Measurements from ENCODE around the gene PLCH2.

PLCH2 gene

DNA sequence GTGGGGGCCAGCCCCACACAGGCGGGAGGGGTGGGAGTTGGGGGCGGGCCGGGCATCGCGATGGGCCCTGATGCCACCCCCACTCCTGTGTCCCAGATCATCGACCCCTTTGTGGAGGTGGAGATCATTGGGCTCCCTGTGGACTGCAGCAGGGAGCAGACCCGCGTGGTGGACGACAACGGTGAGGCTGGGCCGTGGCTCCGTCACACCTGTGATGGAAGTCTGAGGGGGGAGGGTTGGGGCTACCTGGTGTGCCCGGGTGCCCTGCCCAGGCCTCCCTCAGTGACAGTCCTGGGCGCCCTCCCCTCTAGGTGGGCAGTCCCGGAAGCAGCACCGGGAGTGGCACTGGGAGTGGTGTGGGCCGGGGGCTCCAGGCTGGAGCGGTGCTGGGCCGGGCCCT is 22.6 kb downstream of the PLCH2 start:
- H3F3A ChIP-seq (ENCODE audit: low read depth), result no peaks in the 10 kb centered on the region
- no peak overlapping the region for H3K4me2 ChIP-seq (ENCODE audit: low read depth, low read length, poor library complexity, severe bottlenecking)
- H3K79me2 ChIP-seq (ENCODE audit: insufficient read depth, low read length), result no peaks in the 10 kb centered on the region
- H3K4me3 ChIP-seq (ENCODE audit: low read length, poor library complexity, severe bottlenecking), result no peak overlapping the region
- H3K4me1 ChIP-seq (ENCODE audit: insufficient read depth, low read length, poor library complexity, severe bottlenecking), result peaks cover 44% of the 10 kb centered on the region
- H3K27me3 ChIP-seq (ENCODE audit: insufficient read depth, low read length, poor library complexity, severe bottlenecking), result no peaks in the 10 kb centered on the region
- no peaks in the 10 kb centered on the region for H3K36me3 ChIP-seq (ENCODE audit: insufficient read depth, low read length)
- TF ChIP-seq, protein P1, sequence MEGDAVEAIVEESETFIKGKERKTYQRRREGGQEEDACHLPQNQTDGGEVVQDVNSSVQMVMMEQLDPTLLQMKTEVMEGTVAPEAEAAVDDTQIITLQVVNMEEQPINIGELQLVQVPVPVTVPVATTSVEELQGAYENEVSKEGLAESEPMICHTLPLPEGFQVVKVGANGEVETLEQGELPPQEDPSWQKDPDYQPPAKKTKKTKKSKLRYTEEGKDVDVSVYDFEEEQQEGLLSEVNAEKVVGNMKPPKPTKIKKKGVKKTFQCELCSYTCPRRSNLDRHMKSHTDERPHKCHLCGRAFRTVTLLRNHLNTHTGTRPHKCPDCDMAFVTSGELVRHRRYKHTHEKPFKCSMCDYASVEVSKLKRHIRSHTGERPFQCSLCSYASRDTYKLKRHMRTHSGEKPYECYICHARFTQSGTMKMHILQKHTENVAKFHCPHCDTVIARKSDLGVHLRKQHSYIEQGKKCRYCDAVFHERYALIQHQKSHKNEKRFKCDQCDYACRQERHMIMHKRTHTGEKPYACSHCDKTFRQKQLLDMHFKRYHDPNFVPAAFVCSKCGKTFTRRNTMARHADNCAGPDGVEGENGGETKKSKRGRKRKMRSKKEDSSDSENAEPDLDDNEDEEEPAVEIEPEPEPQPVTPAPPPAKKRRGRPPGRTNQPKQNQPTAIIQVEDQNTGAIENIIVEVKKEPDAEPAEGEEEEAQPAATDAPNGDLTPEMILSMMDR (conservative IDR thresholded peaks at IDR 0.05; ENCODE audit: low read length), result no peak
- TF ChIP-seq EZH2phosphoT487 (IDR thresholded peaks at IDR 0.05; ENCODE audit: borderline replicate concordance), result no peak
- no peak overlapping the region for H2AFZ ChIP-seq (ENCODE audit: low read length)
- no peaks in the 10 kb centered on the region for H4K20me1 ChIP-seq (ENCODE audit: insufficient read depth, low read length, poor library complexity, severe bottlenecking)
- no peak overlapping the region for H3K9ac ChIP-seq (ENCODE audit: low read depth, low read length, poor library complexity, severe bottlenecking)
- no peaks in the 10 kb centered on the region for H3K9me2 ChIP-seq (replicated peaks; ENCODE audit: low read depth, low read length)
- no peaks in the 10 kb centered on the region for H3K9me3 ChIP-seq (ENCODE audit: insufficient read depth, low read depth, low read length)

DNA sequence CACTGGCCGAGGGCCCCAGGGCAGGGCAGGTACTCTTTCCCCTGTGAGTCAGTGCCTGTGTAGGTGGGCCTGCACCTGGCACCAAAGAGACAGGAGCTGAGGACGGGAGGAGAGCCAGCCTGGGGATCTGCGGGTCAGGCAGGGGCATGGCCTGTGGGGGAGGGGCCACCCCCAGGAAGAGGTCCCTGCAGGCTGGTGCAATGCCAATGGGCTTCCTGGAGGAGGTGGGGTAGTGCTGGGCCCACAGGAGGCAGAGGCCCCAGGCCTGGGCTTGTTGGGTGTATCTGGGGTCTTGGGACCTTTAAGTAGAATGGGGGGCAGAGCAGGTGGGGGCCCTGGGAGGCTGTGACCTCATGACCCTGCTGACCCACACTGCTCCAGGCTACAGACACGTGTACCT is 23.2 kb downstream of the PLCH2 start:
- H3K4me3 ChIP-seq (ENCODE audit: low read length, poor library complexity, severe bottlenecking), result peak overlapping the region; percentile 62
- peak overlapping the region; percentile 83 for H3K9ac ChIP-seq (ENCODE audit: low read depth, low read length, poor library complexity, severe bottlenecking)
- H3K36me3 ChIP-seq (ENCODE audit: insufficient read depth, low read length), result no peaks in the 10 kb centered on the region
- no peaks in the 10 kb centered on the region for H3K9me3 ChIP-seq (ENCODE audit: insufficient read depth, low read depth, low read length)
- H3K27me3 ChIP-seq (ENCODE audit: insufficient read depth, low read length, poor library complexity, severe bottlenecking), result no peaks in the 10 kb centered on the region
- peaks cover 38% of the 10 kb centered on the region for H3K4me1 ChIP-seq (ENCODE audit: insufficient read depth, low read length, poor library complexity, severe bottlenecking)
- H3K4me2 ChIP-seq (ENCODE audit: low read depth, low read length, poor library complexity, severe bottlenecking), result peak overlapping the region; percentile 93
- TF ChIP-seq EZH2phosphoT487 (IDR thresholded peaks at IDR 0.05; ENCODE audit: borderline replicate concordance), result no peak
- TF ChIP-seq, protein P1 (conservative IDR thresholded peaks at IDR 0.05; ENCODE audit: low read length), result no peak
- H3F3A ChIP-seq (ENCODE audit: low read depth), result no peaks in the 10 kb centered on the region
- no peak overlapping the region for H2AFZ ChIP-seq (ENCODE audit: low read length)
- no peaks in the 10 kb centered on the region for H4K20me1 ChIP-seq (ENCODE audit: insufficient read depth, low read length, poor library complexity, severe bottlenecking)
- H3K9me2 ChIP-seq (replicated peaks; ENCODE audit: low read depth, low read length), result no peaks in the 10 kb centered on the region
- H3K79me2 ChIP-seq (ENCODE audit: insufficient read depth, low read length), result no peaks in the 10 kb centered on the region

DNA sequence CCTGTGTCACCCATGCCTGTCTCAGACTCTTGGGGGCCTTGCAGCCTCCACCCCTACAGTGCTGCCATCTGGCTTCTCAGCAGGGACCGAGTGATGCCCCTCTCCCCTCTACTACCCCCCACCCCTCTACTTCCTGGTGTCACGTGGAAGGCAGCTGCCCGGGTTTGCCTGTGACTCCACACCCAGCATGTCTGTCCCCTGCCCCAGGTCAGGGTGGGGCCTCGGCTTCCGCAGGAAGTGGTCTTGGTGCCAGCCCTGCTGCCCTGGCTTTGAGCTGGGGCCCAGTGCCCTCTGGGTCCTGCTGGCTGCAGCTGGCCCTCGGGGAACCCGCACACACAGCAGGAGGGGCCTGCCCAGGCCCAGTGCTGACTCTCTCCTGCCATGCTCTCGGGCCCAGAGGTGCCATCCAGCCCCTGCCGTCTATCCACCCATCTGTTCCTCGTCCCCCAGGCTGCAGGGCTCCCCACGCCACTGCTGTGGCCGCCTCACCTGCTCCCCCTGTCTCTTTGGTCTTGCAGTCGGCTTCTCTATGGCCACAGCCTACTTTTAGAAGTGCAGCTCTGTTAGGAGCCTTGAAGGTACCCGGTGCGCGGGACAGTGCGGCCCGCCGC is 24.0 kb downstream of the PLCH2 start:
- H3K27me3 ChIP-seq (ENCODE audit: insufficient read depth, low read length, poor library complexity, severe bottlenecking), result no peaks in the 10 kb centered on the region
- peak overlapping the region; percentile 93 for H3K4me2 ChIP-seq (ENCODE audit: low read depth, low read length, poor library complexity, severe bottlenecking)
- H3K9me2 ChIP-seq (replicated peaks; ENCODE audit: low read depth, low read length), result no peaks in the 10 kb centered on the region
- H3F3A ChIP-seq (ENCODE audit: low read depth), result no peaks in the 10 kb centered on the region
- no peaks in the 10 kb centered on the region for H3K79me2 ChIP-seq (ENCODE audit: insufficient read depth, low read length)
- H4K20me1 ChIP-seq (ENCODE audit: insufficient read depth, low read length, poor library complexity, severe bottlenecking), result no peaks in the 10 kb centered on the region
- peak overlapping the region; percentile 62 for H3K4me3 ChIP-seq (ENCODE audit: low read length, poor library complexity, severe bottlenecking)
- no peaks in the 10 kb centered on the region for H3K9me3 ChIP-seq (ENCODE audit: insufficient read depth, low read depth, low read length)
- peak overlapping the region; percentile 83 for H3K9ac ChIP-seq (ENCODE audit: low read depth, low read length, poor library complexity, severe bottlenecking)
- H3K36me3 ChIP-seq (ENCODE audit: insufficient read depth, low read length), result no peaks in the 10 kb centered on the region
- H2AFZ ChIP-seq (ENCODE audit: low read length), result no peak overlapping the region
- TF ChIP-seq EZH2phosphoT487 (IDR thresholded peaks at IDR 0.05; ENCODE audit: borderline replicate concordance), result no peak
- TF ChIP-seq, protein P1 (conservative IDR thresholded peaks at IDR 0.05; ENCODE audit: low read length), result 0 out of 2 replicates have a peak, but pooled peaks have one; percentile 9
- peaks cover 37% of the 10 kb centered on the region for H3K4me1 ChIP-seq (ENCODE audit: insufficient read depth, low read length, poor library complexity, severe bottlenecking)
